Uterus (tissue), 2 donors: ENCODE results near the gene QPCTL.

Experiments used
- POLR2A ChIP-seq, 2 donors: fragments of 450-650 bp; IDR thresholded peaks; one replicate each; pipeline ENCODE4 v1.6.1; 2016; ENCODE audit warnings: antibody characterized with exemption in 2 of 2, mild to moderate bottlenecking in 1 of 2, moderate library complexity in 1 of 2
- TF ChIP-seq, protein P1 (sequence below), 4 experiments: fragments of 200-600 bp in 2 of 4; fragments of 450-650 bp in 2 of 4; sonication (generic) in 2 of 4; IDR thresholded peaks; one replicate each; pipeline ENCODE4 v1.5.1; 2016 to 2019; ENCODE audit warnings: antibody characterized with exemption in 4 of 4, mild to moderate bottlenecking in 2 of 4, moderate library complexity in 1 of 4

DNA sequence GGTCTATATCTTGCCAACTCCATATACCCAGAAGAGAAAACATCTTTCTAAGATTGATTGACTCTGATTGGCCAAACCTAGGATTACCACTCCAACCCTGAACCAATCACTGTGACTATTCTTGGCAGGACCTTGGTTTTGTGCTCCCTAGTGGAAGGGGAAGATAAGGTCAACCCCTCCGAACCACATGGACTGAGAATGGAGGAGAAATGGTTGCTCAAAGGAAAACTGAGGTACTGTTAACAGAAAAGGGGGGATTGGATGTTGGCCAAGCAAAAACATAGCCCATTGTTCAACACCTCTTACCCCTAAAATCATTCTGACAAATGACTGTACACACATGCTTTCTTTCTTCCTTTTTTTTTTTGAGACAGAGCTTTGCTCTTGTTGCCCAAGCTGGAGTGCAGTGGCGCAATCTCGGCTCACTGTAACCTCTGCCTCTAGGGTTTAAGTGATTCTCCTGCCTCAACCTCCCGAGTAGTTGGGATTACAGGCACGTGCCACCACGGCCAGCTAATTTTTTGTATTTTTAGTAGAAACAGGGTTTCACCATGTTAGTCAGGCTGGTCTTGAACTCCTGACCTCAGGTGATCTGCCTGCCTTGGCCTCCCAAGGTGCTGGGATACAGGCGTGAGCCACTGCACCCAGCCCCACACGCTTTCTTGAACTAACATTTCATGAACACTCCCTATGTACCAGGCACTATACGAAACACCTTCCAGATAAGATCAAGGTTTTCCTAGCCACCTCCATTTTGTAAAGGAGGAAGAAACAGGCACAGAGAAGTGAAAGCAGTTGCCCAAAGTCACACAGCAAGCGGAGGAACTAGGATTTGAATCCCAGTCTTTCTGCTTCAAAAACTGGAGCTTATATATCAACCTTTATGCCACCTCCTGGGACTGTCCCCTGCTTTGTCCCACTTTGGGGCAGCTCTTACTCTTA lies 47.3 kb downstream of the QPCTL start:
- TF ChIP-seq POLR2A (IDR thresholded peaks at IDR 0.05): no peak
- TF ChIP-seq, protein P1, sequence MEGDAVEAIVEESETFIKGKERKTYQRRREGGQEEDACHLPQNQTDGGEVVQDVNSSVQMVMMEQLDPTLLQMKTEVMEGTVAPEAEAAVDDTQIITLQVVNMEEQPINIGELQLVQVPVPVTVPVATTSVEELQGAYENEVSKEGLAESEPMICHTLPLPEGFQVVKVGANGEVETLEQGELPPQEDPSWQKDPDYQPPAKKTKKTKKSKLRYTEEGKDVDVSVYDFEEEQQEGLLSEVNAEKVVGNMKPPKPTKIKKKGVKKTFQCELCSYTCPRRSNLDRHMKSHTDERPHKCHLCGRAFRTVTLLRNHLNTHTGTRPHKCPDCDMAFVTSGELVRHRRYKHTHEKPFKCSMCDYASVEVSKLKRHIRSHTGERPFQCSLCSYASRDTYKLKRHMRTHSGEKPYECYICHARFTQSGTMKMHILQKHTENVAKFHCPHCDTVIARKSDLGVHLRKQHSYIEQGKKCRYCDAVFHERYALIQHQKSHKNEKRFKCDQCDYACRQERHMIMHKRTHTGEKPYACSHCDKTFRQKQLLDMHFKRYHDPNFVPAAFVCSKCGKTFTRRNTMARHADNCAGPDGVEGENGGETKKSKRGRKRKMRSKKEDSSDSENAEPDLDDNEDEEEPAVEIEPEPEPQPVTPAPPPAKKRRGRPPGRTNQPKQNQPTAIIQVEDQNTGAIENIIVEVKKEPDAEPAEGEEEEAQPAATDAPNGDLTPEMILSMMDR (IDR thresholded peaks at IDR 0.05): no peak
